Ramos (cell line): Measurements from ENCODE around the gene GIMAP2.

Experiments used
- in situ Hi-C: fragments of 300-500 bp; cut with MboI; formaldehyde crosslinking; loops from one replicate; pipeline ENCODE4 v1.14.3; 2022; ENCODE audit warnings: low sequenced_read_pairs; ENCODE audit not compliant: unreplicated experiment

GIMAP2 gene

GRCh38 chr7:150731916-150732315 lies 46.4 kb downstream of the GIMAP2 start:
- in situ Hi-C loops = no loop called here

GRCh38 chr7:150732786-150733481 lies 47.4 kb downstream of the GIMAP2 start:
- in situ Hi-C loops = no loop called here

GRCh38 chr7:150733482-150734095 lies 48.1 kb downstream of the GIMAP2 start:
- in situ Hi-C loops = no loop called here

GRCh38 chr7:150734254-150734653 lies 48.7 kb downstream of the GIMAP2 start:
- in situ Hi-C loops = no loop called here

GRCh38 chr7:150735596-150736358 lies 50.3 kb downstream of the GIMAP2 start:
- in situ Hi-C loops = no loop called here

GRCh38 chr7:150736864-150737263 lies 51.4 kb downstream of the GIMAP2 start:
- in situ Hi-C loops = no loop called here

- in situ Hi-C loops = no loop called here
These were observed 52.0 kb downstream of the GIMAP2 start, which contains the start of gene GIMAP5 for GRCh38 chr7:150737265-150738055. Gene GIMAP5 (plus strand): TSS chr7:150737418. CDS start chr7:150740885, 3,467 bp downstream.

GRCh38 chr7:150738092-150738491 lies 52.6 kb downstream of the GIMAP2 start:
- in situ Hi-C loops = no loop called here

- in situ Hi-C loops = no loop called here
These were observed 53.1 kb downstream of the GIMAP2 start for GRCh38 chr7:150738591-150739001.

- in situ Hi-C loops = no loop called here
These were observed 53.5 kb downstream of the GIMAP2 start for GRCh38 chr7:150739033-150739432.

GRCh38 chr7:150740053-150740452 lies 54.5 kb downstream of the GIMAP2 start:
- in situ Hi-C loops = no loop called here

GRCh38 chr7:150742286-150742968 lies 56.9 kb downstream of the GIMAP2 start:
- in situ Hi-C loops = no loop called here
